HG02610 (cell line): ENCODE data around the gene ZNF816.
"Not testable (repeated sequence)": the region's sequence is repeated elsewhere in the genome, so short reads cannot be mapped to it uniquely, and the experiment has no call there.

Source experiments
- ATAC-seq: cut with Tn5 transposase; IDR thresholded peaks from one replicate; pipeline ENCODE4 v1.9.1; 2021; ENCODE audit warnings: mild to moderate bottlenecking, moderate library complexity; ENCODE audit not compliant: unreplicated experiment

The ZNF816 gene

GRCh38 chr19:52961981-52962380, 700 bp downstream of the ZNF816 start:
- ATAC-seq = no peak

- no peak for ATAC-seq
Observed at GRCh38 chr19:52959613-52960295, 2.9 kb downstream of the ZNF816 start.

GRCh38 chr19:52957591-52957990, 5.1 kb downstream of the ZNF816 start:
- no peak for ATAC-seq

GRCh38 chr19:52956917-52957316, 5.8 kb downstream of the ZNF816 start:
- ATAC-seq = no peak

GRCh38 chr19:52949422-52949821, 13.3 kb downstream of the ZNF816 start:
- no peak for ATAC-seq

- ATAC-seq = no peak
Observed at GRCh38 chr19:52948025-52948770, 14.5 kb downstream of the ZNF816 start.

GRCh38 chr19:52946322-52947310, 16.1 kb downstream of the ZNF816 start:
- ATAC-seq = no peak

- ATAC-seq = no peak
Observed at GRCh38 chr19:52945652-52946321, 16.9 kb downstream of the ZNF816 start.

GRCh38 chr19:52944703-52945493, 17.8 kb downstream of the ZNF816 start:
- not testable (repeated sequence) for ATAC-seq

GRCh38 chr19:52943884-52944643, 18.6 kb downstream of the ZNF816 start:
- ATAC-seq = no peak

- ATAC-seq = no peak
Observed at GRCh38 chr19:52943134-52943883, 19.4 kb downstream of the ZNF816 start.

GRCh38 chr19:52942386-52943133, 20.1 kb downstream of the ZNF816 start:
- ATAC-seq = peak; percentile 93

- ATAC-seq = no peak
Observed at GRCh38 chr19:52941941-52942385, 20.7 kb downstream of the ZNF816 start.

GRCh38 chr19:52941523-52941922, 21.2 kb downstream of the ZNF816 start:
- ATAC-seq = not testable (repeated sequence)

- ATAC-seq = not testable (repeated sequence)
Observed at GRCh38 chr19:52940905-52941304, 21.8 kb downstream of the ZNF816 start.

- no peak for ATAC-seq
Observed at GRCh38 chr19:52938761-52939160, 23.9 kb downstream of the ZNF816 start.

- no peak for ATAC-seq
Observed at GRCh38 chr19:52936954-52937325, 25.7 kb downstream of the ZNF816 start.
